ENCODE results near the gene HES3.

Gene HES3

GRCh38 chr1:6272452-6272851 is 28.5 kb downstream of the HES3 start:
- TF ChIP-seq CTCF (IDR thresholded peaks at IDR 0.05; ENCODE audit: low read depth, low read length, missing control alignments) = no peak
- DNase-seq (ENCODE audit: low read depth) = no peak
- H3K4me3 ChIP-seq (ENCODE audit: low read depth, low read length) = no peak overlapping the region

- DNase-seq (ENCODE audit: low read depth) = no peak
- no peak overlapping the region for H3K4me3 ChIP-seq (ENCODE audit: low read depth, low read length)
- no peak for TF ChIP-seq CTCF (IDR thresholded peaks at IDR 0.05; ENCODE audit: low read depth, low read length, missing control alignments)
Measured at GRCh38 chr1:6272868-6273267, 28.9 kb downstream of the HES3 start.

GRCh38 chr1:6273380-6273891 is 29.5 kb downstream of the HES3 start:
- no peak overlapping the region for H3K4me3 ChIP-seq (ENCODE audit: low read depth, low read length)
- DNase-seq (ENCODE audit: low read depth) = no peak
- TF ChIP-seq CTCF (IDR thresholded peaks at IDR 0.05; ENCODE audit: low read depth, low read length, missing control alignments) = no peak

GRCh38 chr1:6274102-6274501 is 30.1 kb downstream of the HES3 start:
- no peak for DNase-seq (ENCODE audit: low read depth)
- TF ChIP-seq CTCF (IDR thresholded peaks at IDR 0.05; ENCODE audit: low read depth, low read length, missing control alignments) = no peak
- no peak overlapping the region for H3K4me3 ChIP-seq (ENCODE audit: low read depth, low read length)

- no peak for DNase-seq (ENCODE audit: low read depth)
- TF ChIP-seq CTCF (IDR thresholded peaks at IDR 0.05; ENCODE audit: low read depth, low read length, missing control alignments) = no peak
- H3K4me3 ChIP-seq (ENCODE audit: low read depth, low read length) = no peak overlapping the region
Measured at GRCh38 chr1:6274622-6275139, 30.7 kb downstream of the HES3 start.

GRCh38 chr1:6275826-6276782 is 32.1 kb downstream of the HES3 start:
- H3K4me3 ChIP-seq (ENCODE audit: low read depth, low read length) = no peak overlapping the region
- no peak for DNase-seq (ENCODE audit: low read depth)
- TF ChIP-seq CTCF (IDR thresholded peaks at IDR 0.05; ENCODE audit: low read depth, low read length, missing control alignments) = no peak

Measured in GM12864 (cell line).